Ovary (tissue), 3 donors: ENCODE results near the gene CHD2.

ENCODE experiments used
- CTCF ChIP-seq, 3 donors: fragments of 450-650 bp in 2 of 3; fragments of 200-600 bp in 1 of 3; IDR thresholded peaks; one replicate each; pipeline versions ENCODE4 v1.5.1 to v1.8.0; 2016 to 2022; ENCODE audit warnings: antibody characterized with exemption in 3 of 3, mild to moderate bottlenecking in 1 of 3
- EP300 ChIP-seq: sonication (generic); formaldehyde crosslinking; IDR thresholded peaks from one replicate; pipeline ENCODE4 v1.6.1; 2017; ENCODE audit warnings: antibody characterized with exemption
- donor health status: DM: no; HTN: no; CAD: no.

GRCh38 chr15:92963794-92964193 lies 63.7 kb downstream of the CHD2 start:
- no peak for TF ChIP-seq CTCF (IDR thresholded peaks at IDR 0.05)
- TF ChIP-seq EP300 = no peak
